LHCN-M2 (cell line): ENCODE measurements around the gene PRKCI. TPM values are rescaled to one million over a fixed set of nuclear protein-coding genes. Genes with fewer than 3 reads are reported as not detected.
"Not testable (repeated sequence)": the region's sequence is repeated elsewhere in the genome, so short reads cannot be mapped to it uniquely, and the experiment has no call there.

Experiments
- DNase-seq: peaks from one replicate; pipeline ENCODE4 v3.0.0-alpha.2; 2012; ENCODE audit warnings: low read depth
- polyA plus RNA-seq: library from polyadenylated mRNA; unstranded; fragments of >200 nt; gene quantifications from one replicate; pipeline ENCODE4 v1.2.1, GENCODE V29; 2012; ENCODE audit warnings: missing spikeins
- total RNA-seq: library from RNA; depleted of rRNA; stranded (reverse); fragments of >200 nt; gene quantifications from 2 replicates; pipeline ENCODE4 v1.2.3, GENCODE V29; 2014; rRNA removed

PRKCI gene
- 33.0 and 35.2 TPM in 2 replicates for total RNA-seq
- 7.8 TPM for polyA plus RNA-seq

GRCh38 chr3:170221924-170222646 is at the start of gene PRKCI:
PRKCI (plus strand) TSS chr3:170222424; CDS start chr3:170222670, 246 bp downstream.
- peak; percentile 97 for DNase-seq

GRCh38 chr3:170178651-170179050 is 43.6 kb upstream of the PRKCI start:
- no peak for DNase-seq

GRCh38 chr3:170179432-170179831 is 42.8 kb upstream of the PRKCI start:
- no peak for DNase-seq

- peak; percentile 29 for DNase-seq
These were observed 41.9 kb upstream of the PRKCI start for GRCh38 chr3:170180079-170180907.

GRCh38 chr3:170180908-170181885 is 41.0 kb upstream of the PRKCI start, which contains the start of gene PHC3:
PHC3 (minus strand) TSS chr3:170181733; CDS start chr3:170181715, 18 bp downstream.
- peak; percentile 90 for DNase-seq

GRCh38 chr3:170189398-170190256 is 32.6 kb upstream of the PRKCI start:
- no peak for DNase-seq

- not testable (repeated sequence) for DNase-seq
These were observed 26.5 kb upstream of the PRKCI start for GRCh38 chr3:170195759-170196158.

GRCh38 chr3:170196833-170197232 is 25.4 kb upstream of the PRKCI start:
- DNase-seq, result peak; percentile 18

GRCh38 chr3:170200987-170201386 is 21.2 kb upstream of the PRKCI start:
- DNase-seq, result no peak

- DNase-seq, result no peak
These were observed 20.7 kb upstream of the PRKCI start for GRCh38 chr3:170201527-170201926.

- no peak for DNase-seq
These were observed 18.8 kb upstream of the PRKCI start for GRCh38 chr3:170203457-170203856.

- no peak for DNase-seq
These were observed 18.2 kb upstream of the PRKCI start for GRCh38 chr3:170204023-170204472.

- DNase-seq, result no peak
These were observed 17.7 kb upstream of the PRKCI start for GRCh38 chr3:170204509-170204908.

GRCh38 chr3:170205302-170205701 is 16.9 kb upstream of the PRKCI start:
- DNase-seq, result no peak

- not testable (repeated sequence) for DNase-seq
These were observed 16.0 kb upstream of the PRKCI start for GRCh38 chr3:170206164-170206762.

GRCh38 chr3:170207717-170208116 is 14.5 kb upstream of the PRKCI start:
- no peak for DNase-seq

- DNase-seq, result no peak
These were observed 10.6 kb upstream of the PRKCI start for GRCh38 chr3:170211668-170212067.

- DNase-seq, result no peak
These were observed 2.4 kb upstream of the PRKCI start for GRCh38 chr3:170219850-170220249.

GRCh38 chr3:170220871-170221270 is 1.4 kb upstream of the PRKCI start:
- no peak for DNase-seq
